Fibroblast of mammary gland (primary cell): Measurements from ENCODE around the gene PLXNA4.
A peak's percentile ranks its signal among the peaks of the same experiment; 100 is the strongest.

ENCODE experiments used
- DNase-seq: peaks from one replicate; pipeline ENCODE4 v3.0.0-alpha.2; 2010; ENCODE audit warnings: low read depth
- H3K4me3 ChIP-seq: 2 replicates; pipeline ENCODE4 v1.5.1; 2011; ENCODE audit warnings: low read depth, mild to moderate bottlenecking, low read length, moderate library complexity; ENCODE audit not compliant: control insufficient read depth
- CTCF ChIP-seq: conservative IDR thresholded peaks from 2 replicates; pipeline ENCODE4 v1.5.1; 2011; ENCODE audit warnings: low read depth, low read length, inconsistent platforms; ENCODE audit not compliant: control insufficient read depth, insufficient read depth

Gene PLXNA4

DNA sequence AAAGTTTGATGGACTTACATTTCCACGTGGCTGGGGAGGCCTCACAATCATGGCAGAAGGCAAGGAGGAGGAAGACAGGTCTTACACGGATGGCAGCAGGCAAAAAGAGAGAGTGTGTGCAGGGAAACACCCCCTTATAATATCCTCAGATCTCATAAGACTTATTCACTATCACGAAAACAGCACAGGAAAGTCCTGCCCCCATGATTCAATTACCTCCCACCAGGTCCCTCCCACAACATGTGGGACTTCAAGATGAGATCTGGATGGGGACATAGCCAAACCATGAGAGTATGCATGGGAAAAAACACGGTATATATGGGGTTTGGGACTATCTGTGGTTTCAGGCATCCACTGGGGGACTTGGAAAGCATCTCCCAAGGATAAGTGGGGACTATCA is 78.0 kb downstream of the PLXNA4 start:
- no peak overlapping the region for H3K4me3 ChIP-seq
- TF ChIP-seq CTCF: no peak
- DNase-seq: no peak

DNA sequence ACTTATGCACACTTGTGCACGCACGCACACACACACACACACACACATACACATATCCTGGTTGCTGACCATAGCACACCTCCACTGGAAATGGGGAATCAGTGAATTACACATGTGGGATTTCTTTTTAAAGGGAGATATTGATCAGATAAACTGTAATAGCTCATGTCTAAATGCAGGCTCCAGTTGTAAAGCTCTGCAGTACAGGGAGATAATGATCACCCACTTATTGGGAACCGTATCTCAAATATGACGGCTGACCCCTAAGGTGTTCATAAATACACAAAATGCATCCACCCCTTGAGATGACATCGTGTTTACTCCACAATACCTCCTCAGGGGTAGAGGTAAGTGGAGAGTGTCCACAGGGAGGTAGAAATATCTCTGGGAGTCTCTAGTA is 79.2 kb downstream of the PLXNA4 start:
- H3K4me3 ChIP-seq: no peak overlapping the region
- DNase-seq: no peak
- TF ChIP-seq CTCF: no peak

- no peak for TF ChIP-seq CTCF
- no peak for DNase-seq
- no peak overlapping the region for H3K4me3 ChIP-seq
These were observed 80.3 kb downstream of the PLXNA4 start for GRCh38 chr7:132495936-132496335.

DNA sequence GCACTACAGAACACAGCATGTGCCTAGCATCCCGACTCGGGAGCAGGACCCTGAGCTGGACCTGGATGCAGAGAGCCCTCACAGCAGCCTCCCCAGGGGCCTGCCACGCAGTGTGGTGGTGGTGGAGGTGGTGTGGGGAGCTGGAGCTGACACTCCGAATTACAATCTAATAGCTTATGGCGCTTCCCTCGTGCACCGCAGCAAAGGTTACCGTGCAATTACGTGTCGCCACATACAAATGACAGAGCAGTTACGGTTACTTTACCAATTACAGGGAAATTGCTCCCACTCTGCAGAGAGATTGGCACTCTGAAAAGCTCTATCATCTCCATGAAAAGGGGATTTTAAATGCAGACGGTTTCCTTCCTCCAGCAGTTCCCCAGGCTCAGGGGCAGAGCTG is 81.8 kb downstream of the PLXNA4 start:
- no peak overlapping the region for H3K4me3 ChIP-seq
- no peak for TF ChIP-seq CTCF
- no peak for DNase-seq

DNA sequence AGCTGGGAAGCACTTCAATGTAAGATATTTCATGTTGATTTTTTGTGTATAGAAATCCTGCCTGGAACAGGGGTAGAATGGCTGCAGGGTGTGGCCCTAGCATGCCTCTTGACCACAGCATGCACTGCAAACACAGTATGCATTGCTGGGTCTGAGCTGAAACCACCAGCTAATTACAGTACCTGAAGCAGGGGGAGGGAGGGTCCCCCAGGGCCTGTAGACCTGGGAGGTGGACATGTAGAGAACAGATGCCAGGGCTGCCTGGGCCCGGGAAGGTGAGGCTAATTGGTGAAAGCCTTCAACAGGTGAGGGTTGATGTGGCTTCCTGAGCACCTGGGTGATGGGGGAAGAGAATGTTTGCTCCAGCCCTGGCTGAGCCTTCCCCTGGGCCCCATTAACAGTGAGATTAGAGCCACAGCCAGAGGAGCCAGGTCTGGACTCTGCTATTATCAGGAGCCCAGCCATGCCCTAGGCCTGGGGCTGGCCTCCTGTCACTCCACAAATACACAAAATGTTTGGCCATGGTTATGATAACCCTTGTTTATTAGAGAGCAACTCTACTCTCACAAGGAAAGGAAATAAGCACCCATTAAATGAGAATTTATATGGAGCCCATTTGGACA is 83.3 kb downstream of the PLXNA4 start:
- TF ChIP-seq CTCF: no peak
- no peak overlapping the region for H3K4me3 ChIP-seq
- no peak for DNase-seq

DNA sequence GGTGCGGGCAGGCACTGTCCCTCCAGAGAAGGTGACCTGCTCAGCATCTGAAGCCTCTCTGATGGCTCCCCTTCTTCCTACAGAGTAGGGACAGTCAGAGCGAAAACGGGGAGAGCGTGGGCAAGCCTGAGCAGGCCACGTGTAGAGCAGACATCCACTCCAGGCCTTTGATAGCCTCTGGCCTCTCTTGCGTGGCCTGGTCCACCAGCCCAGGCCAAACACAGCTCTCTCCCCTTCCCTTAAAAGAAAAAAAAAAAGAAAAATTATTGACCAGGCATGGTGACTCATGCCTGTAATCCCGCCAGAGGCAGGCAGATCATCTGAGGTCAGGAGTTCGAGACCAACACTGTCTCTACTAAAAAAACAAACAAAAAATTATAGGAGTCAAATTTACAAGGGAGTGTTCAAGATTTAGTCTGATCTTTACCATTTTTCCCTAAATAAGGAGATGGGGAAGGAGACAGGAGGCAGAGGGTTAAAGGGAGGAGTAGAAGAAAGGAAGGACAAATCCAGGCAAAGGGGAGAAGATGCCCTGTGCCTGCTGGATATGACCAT is 84.8 kb downstream of the PLXNA4 start:
- peak; percentile 15 for DNase-seq
- no peak for TF ChIP-seq CTCF

More for the DNA sequence above, 84.8 kb downstream of the PLXNA4 start:
- H3K4me3 ChIP-seq: no peak overlapping the region
